Nephron (organoid): ENCODE data around the gene EPS15.

Experiments
- H3K27ac Mint-ChIP-seq, 3 experiments: 2 replicates each; pipeline ENCODE4 v1.8.0; 2020; ENCODE audit warnings: mixed read lengths in 3 of 3, mild to moderate bottlenecking in 2 of 3, moderate library complexity in 1 of 3
- H3K27me3 Mint-ChIP-seq: 2 replicates; pipeline ENCODE4 v1.8.0; 2021; ENCODE audit warnings: low read depth, mild to moderate bottlenecking, moderate library complexity, mixed read lengths
- H3K36me3 Mint-ChIP-seq: 2 replicates; pipeline ENCODE4 v1.8.0; 2020; ENCODE audit warnings: low read depth, mixed read lengths
- H3K4me1 Mint-ChIP-seq: 2 replicates; pipeline ENCODE4 v1.8.0; 2020; ENCODE audit warnings: mixed read lengths
- H3K4me3 Mint-ChIP-seq, 3 experiments: 2 replicates each; pipeline ENCODE4 v1.8.0; 2020; ENCODE audit warnings: mild to moderate bottlenecking in 3 of 3, mixed read lengths in 3 of 3, moderate library complexity in 2 of 3
- H3K9me3 Mint-ChIP-seq: 2 replicates; pipeline ENCODE4 v1.8.0; 2020; ENCODE audit warnings: mixed read lengths
- TF ChIP-seq, protein P1 (sequence below), 3 experiments: fragments of 200-600 bp; sonication (generic); IDR thresholded peaks; one replicate each; pipeline ENCODE4 v1.5.0; 2021; ENCODE audit warnings: antibody characterized with exemption in 3 of 3; ENCODE audit not compliant: unreplicated experiment in 3 of 3

EPS15 gene

GRCh38 chr1:51323778-51324177 lies 195.3 kb downstream of the EPS15 start:
- no peaks in the 10 kb centered on the region for H3K36me3 Mint-ChIP-seq

GRCh38 chr1:51322417-51323101 lies 196.5 kb downstream of the EPS15 start:
- no peak overlapping the region for H3K4me3 Mint-ChIP-seq
- TF ChIP-seq, protein P1, sequence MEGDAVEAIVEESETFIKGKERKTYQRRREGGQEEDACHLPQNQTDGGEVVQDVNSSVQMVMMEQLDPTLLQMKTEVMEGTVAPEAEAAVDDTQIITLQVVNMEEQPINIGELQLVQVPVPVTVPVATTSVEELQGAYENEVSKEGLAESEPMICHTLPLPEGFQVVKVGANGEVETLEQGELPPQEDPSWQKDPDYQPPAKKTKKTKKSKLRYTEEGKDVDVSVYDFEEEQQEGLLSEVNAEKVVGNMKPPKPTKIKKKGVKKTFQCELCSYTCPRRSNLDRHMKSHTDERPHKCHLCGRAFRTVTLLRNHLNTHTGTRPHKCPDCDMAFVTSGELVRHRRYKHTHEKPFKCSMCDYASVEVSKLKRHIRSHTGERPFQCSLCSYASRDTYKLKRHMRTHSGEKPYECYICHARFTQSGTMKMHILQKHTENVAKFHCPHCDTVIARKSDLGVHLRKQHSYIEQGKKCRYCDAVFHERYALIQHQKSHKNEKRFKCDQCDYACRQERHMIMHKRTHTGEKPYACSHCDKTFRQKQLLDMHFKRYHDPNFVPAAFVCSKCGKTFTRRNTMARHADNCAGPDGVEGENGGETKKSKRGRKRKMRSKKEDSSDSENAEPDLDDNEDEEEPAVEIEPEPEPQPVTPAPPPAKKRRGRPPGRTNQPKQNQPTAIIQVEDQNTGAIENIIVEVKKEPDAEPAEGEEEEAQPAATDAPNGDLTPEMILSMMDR (IDR thresholded peaks at IDR 0.05; ENCODE audit: unreplicated experiment in 3 of 3), result no peak
- peaks cover 5% of the 10 kb centered on the region for H3K4me1 Mint-ChIP-seq
- no peaks in the 10 kb centered on the region for H3K9me3 Mint-ChIP-seq
- H3K27ac Mint-ChIP-seq, result no peak overlapping the region
- no peaks in the 10 kb centered on the region for H3K36me3 Mint-ChIP-seq
- H3K27me3 Mint-ChIP-seq, result peaks cover 12% of the 10 kb centered on the region

More at GRCh38 chr1:51323778-51324177, 195.3 kb downstream of the EPS15 start:
- H3K27me3 Mint-ChIP-seq, result peaks cover 13% of the 10 kb centered on the region
- no peaks in the 10 kb centered on the region for H3K9me3 Mint-ChIP-seq
- no peak overlapping the region for H3K4me3 Mint-ChIP-seq
- H3K27ac Mint-ChIP-seq, result peak overlapping the region in 2 of 3 experiments; percentile 76 to 80
- H3K4me1 Mint-ChIP-seq, result peaks cover 9% of the 10 kb centered on the region
- TF ChIP-seq, protein P1 (IDR thresholded peaks at IDR 0.05; ENCODE audit: unreplicated experiment in 3 of 3), result no peak

DNA sequence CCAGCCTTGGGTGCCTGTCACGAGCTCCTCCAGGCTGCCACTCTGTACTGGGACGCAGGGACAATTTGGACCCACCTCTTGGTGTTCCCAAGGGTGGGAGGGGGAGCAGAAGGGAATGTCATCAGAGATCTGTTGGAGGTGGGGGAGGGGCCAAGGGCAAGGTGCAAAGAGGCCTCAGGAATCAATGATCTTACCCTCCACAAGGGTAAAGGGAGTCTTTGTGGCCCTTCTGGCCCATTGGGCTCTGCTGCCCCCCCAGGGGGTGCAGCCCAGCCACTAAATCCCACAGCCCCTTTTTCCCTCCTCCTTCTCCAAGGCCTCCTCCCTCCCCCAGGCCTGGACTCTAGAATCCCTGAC lies 197.2 kb downstream of the EPS15 start:
- H3K27me3 Mint-ChIP-seq, result peaks cover 12% of the 10 kb centered on the region
- H3K9me3 Mint-ChIP-seq, result no peaks in the 10 kb centered on the region
- peaks cover 7% of the 10 kb centered on the region for H3K4me1 Mint-ChIP-seq
- no peak overlapping the region for H3K27ac Mint-ChIP-seq
- TF ChIP-seq, protein P1 (IDR thresholded peaks at IDR 0.05; ENCODE audit: unreplicated experiment in 3 of 3), result no peak
- no peaks in the 10 kb centered on the region for H3K36me3 Mint-ChIP-seq
- no peak overlapping the region for H3K4me3 Mint-ChIP-seq

DNA sequence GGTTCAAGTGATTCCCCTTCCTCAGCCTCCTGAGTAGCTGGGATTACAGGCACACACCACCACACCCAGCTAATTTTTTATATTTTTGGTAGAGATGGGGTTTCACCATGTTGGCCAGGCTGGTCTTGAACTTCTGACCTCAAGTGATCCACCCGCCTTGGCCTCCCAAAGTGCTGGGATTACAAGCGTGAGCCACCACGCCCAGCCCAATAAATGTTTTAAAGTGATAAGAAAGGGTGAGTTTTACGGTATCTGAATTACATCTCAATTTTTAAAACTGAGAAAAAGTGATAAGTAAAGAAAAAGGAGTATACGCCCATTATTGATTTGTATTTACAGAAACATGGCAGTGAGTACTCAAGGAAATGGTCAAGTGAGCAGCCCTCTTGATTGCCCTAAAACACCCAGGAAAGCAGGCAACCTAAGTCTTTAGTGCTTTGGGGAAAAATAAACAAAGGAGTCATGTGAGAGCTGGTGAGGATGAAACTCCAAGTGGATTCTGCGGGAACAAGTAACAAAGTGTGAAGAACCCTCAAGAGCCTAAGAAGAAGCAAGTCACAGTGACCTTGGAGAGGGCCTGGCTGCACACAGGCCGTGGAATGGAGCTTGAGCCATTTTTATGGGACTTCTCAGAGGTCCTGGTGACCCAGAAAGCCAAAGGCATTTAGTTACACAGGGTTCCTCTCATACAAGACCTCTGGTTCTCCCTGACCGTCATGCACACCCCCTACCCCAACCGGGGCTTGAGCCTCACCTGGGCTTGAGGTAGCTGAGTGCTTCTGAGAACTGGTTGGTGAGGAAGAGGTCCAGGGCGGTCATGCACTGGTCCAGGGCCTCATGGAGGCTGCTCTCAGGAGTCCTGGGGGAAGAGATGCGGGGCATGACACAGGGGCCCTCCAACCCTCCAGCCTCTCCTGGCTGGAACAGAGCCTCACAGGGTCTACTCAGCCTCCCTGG lies 197.8 kb downstream of the EPS15 start:
- H3K27me3 Mint-ChIP-seq, result peaks cover 10% of the 10 kb centered on the region
- H3K4me3 Mint-ChIP-seq, result no peak overlapping the region
- H3K27ac Mint-ChIP-seq, result no peak overlapping the region
- TF ChIP-seq, protein P1 (IDR thresholded peaks at IDR 0.05; ENCODE audit: unreplicated experiment in 3 of 3), result no peak
- no peaks in the 10 kb centered on the region for H3K9me3 Mint-ChIP-seq
- no peaks in the 10 kb centered on the region for H3K36me3 Mint-ChIP-seq
- H3K4me1 Mint-ChIP-seq, result peaks cover 13% of the 10 kb centered on the region

GRCh38 chr1:51317798-51318197 lies 201.3 kb downstream of the EPS15 start:
- TF ChIP-seq, protein P1 (IDR thresholded peaks at IDR 0.05; ENCODE audit: unreplicated experiment in 3 of 3), result no peak
- peak overlapping the region in 2 of 3 experiments; percentile 60 to 76 for H3K27ac Mint-ChIP-seq
- H3K4me3 Mint-ChIP-seq, result no peak overlapping the region
- H3K9me3 Mint-ChIP-seq, result no peaks in the 10 kb centered on the region
- peaks cover 27% of the 10 kb centered on the region for H3K4me1 Mint-ChIP-seq
- no peaks in the 10 kb centered on the region for H3K36me3 Mint-ChIP-seq
- H3K27me3 Mint-ChIP-seq, result peaks cover 14% of the 10 kb centered on the region
